GM12872 (cell line): ENCODE results near the gene D2HGDH.
A peak's percentile ranks its signal among the peaks of the same experiment; 100 is the strongest.

Experiments
- CTCF ChIP-seq: IDR thresholded peaks from 3 replicates; pipeline ENCODE4 v1.5.1; 2011; ENCODE audit warnings: low read depth, mild to moderate bottlenecking, low read length, moderate library complexity; ENCODE audit not compliant: insufficient read depth

D2HGDH gene

GRCh38 chr2:241720099-241720498, 14.3 kb upstream of the D2HGDH start:
- TF ChIP-seq CTCF = no peak

- no peak for TF ChIP-seq CTCF
These were observed 13.9 kb upstream of the D2HGDH start for GRCh38 chr2:241720560-241720959.

GRCh38 chr2:241721852-241722251, 12.6 kb upstream of the D2HGDH start:
- TF ChIP-seq CTCF = no peak

- no peak for TF ChIP-seq CTCF
These were observed 11.5 kb upstream of the D2HGDH start for GRCh38 chr2:241722896-241723454.

- TF ChIP-seq CTCF = 0 out of 3 replicates have a peak, but pooled peaks have one; percentile 7
These were observed 10.0 kb upstream of the D2HGDH start for GRCh38 chr2:241724259-241724974.

GRCh38 chr2:241724975-241725870, 9.2 kb upstream of the D2HGDH start:
- no peak for TF ChIP-seq CTCF

GRCh38 chr2:241726459-241726858, 8.0 kb upstream of the D2HGDH start:
- TF ChIP-seq CTCF = no peak
